Activated B cell treated with CpG ODN at 0.5 μM for 24 hours (primary cell): ENCODE measurements around the gene ESPL1. TPM values are rescaled to one million over a fixed set of nuclear protein-coding genes. Genes with fewer than 3 reads are reported as not detected.

Experiments
- ATAC-seq: fragments of 200-7000 bp; cut with Tn5 transposase; one replicate; pipeline ENCODE4 v1.10.0; 2021; ENCODE audit warnings: low read depth, mild to moderate bottlenecking, moderate library complexity
- CTCF ChIA-PET: fragments of 350-600 bp; sonication (Branson Sonifier 250); formaldehyde crosslinking; loops from one replicate; lab custom pipeline; 2021; ENCODE audit warnings: antibody characterized with exemption; lab: Charles Lee
- POLR2A ChIA-PET: fragments of 350-600 bp; sonication (Branson Sonifier 250); formaldehyde crosslinking; loops from one replicate; lab custom pipeline; 2021; ENCODE audit warnings: antibody characterized with exemption; lab: Charles Lee
- DNase-seq: peaks from one replicate; pipeline ENCODE4 v3.0.0; 2022
- H3K27ac Mint-ChIP-seq: one replicate; pipeline ENCODE4 v1.8.0; 2020; ENCODE audit warnings: mixed read lengths
- H3K27me3 Mint-ChIP-seq: one replicate; pipeline ENCODE4 v1.8.0; 2021; ENCODE audit warnings: mixed read lengths
- H3K36me3 Mint-ChIP-seq: one replicate; pipeline ENCODE4 v1.8.0; 2021; ENCODE audit warnings: low read depth, mixed read lengths
- H3K4me1 Mint-ChIP-seq: one replicate; pipeline ENCODE4 v1.8.0; 2021; ENCODE audit warnings: mixed read lengths
- H3K4me3 Mint-ChIP-seq: one replicate; pipeline ENCODE4 v1.8.0; 2020; ENCODE audit warnings: mild to moderate bottlenecking, mixed read lengths
- H3K9me3 Mint-ChIP-seq: one replicate; pipeline ENCODE4 v1.8.0; 2020; ENCODE audit warnings: mixed read lengths
- CTCF ChIP-seq: fragments of 200-600 bp; IDR thresholded peaks from one replicate; pipeline ENCODE4 v1.8.0; 2022; ENCODE audit warnings: antibody characterized with exemption, mild to moderate bottlenecking
- intact Hi-C: fragments of 100-400 bp; cut with micrococcal nuclease; formaldehyde crosslinking; loops from one replicate; pipeline ENCODE4 v1.15.1; 2024
- total RNA-seq: library from RNA; stranded (reverse); gene quantifications from 2 replicates; pipeline ENCODE4 v1.2.3, GENCODE V29; 2022

The ESPL1 gene
- total RNA-seq, 1 donor from 2014 or later, result 8.2 TPM

- Mint-ChIP-seq H3K27me3 (no peaks in the 10 kb centered on the region), H3K4me1 (no peaks in the 10 kb centered on the region), H3K27ac (no peak overlapping the region), H3K9me3 (no peaks in the 10 kb centered on the region), H3K4me3 (no peak overlapping the region), H3K36me3 (peaks cover 3% of the 10 kb centered on the region)
- ATAC-seq (no peak), DNase-seq (no peak)
- intact Hi-C loops, result no loop called here
- ChIA-PET POLR2A (interaction anchor here (0.5 to 1.4 kb wide), 4 partner anchors 15 to 38 kb away, joined by 3 to 8 read pairs (median 4); no protein-coding TSS in a partner anchor), CTCF (interaction anchor here (0.8 to 1.3 kb wide), 4 partner anchors 10 to 119 kb away, joined by 3 to 4 read pairs (median 4); partner anchors contain the start of gene AAAS)
- TF ChIP-seq CTCF, result no peak
Observed at GRCh38 chr12:53277981-53278380, 9.9 kb downstream of the ESPL1 start.

- intact Hi-C loops, result no loop called here
- Mint-ChIP-seq H3K9me3 (no peaks in the 10 kb centered on the region), H3K27me3 (no peaks in the 10 kb centered on the region), H3K36me3 (peaks cover 3% of the 10 kb centered on the region), H3K27ac (no peak overlapping the region), H3K4me3 (no peak overlapping the region), H3K4me1 (no peaks in the 10 kb centered on the region)
- ATAC-seq (no peak), DNase-seq (no peak)
- POLR2A ChIA-PET, result interaction anchor here (1.0 to 1.4 kb wide), 4 partner anchors 16 to 66 kb away, joined by 3 to 4 read pairs (median 4); partner anchors contain the start of gene PFDN5
- CTCF ChIA-PET, result interaction anchor here (0.8 to 1.6 kb wide), 7 partner anchors 11 to 120 kb away, joined by 3 to 4 read pairs (median 3); partner anchors contain the start of genes AAAS and ESPL1
- TF ChIP-seq CTCF, result no peak
Observed at GRCh38 chr12:53279283-53279869, 11.3 kb downstream of the ESPL1 start.

GRCh38 chr12:53279888-53280498 lies 11.9 kb downstream of the ESPL1 start:
- no peak overlapping the region for H3K27ac Mint-ChIP-seq

GRCh38 chr12:53286448-53286847 lies 18.3 kb downstream of the ESPL1 start:
- no peak for ATAC-seq
- no peak for DNase-seq
- no peak for TF ChIP-seq CTCF
- no peaks in the 10 kb centered on the region for H3K9me3 Mint-ChIP-seq
- peaks cover 4% of the 10 kb centered on the region for H3K4me1 Mint-ChIP-seq
- H3K4me3 Mint-ChIP-seq, result no peak overlapping the region
- H3K27me3 Mint-ChIP-seq, result no peaks in the 10 kb centered on the region
- POLR2A ChIA-PET, result interaction anchor here (0.6 to 2.4 kb wide), 5 partner anchors 13 to 136 kb away, joined by 3 to 10 read pairs (median 4); partner anchors contain the start of gene MYG1
- no peak overlapping the region for H3K27ac Mint-ChIP-seq
- intact Hi-C loops, result loop anchor here (2.0 kb wide), 1 partner anchor 66 kb away; no protein-coding TSS in a partner anchor
- CTCF ChIA-PET, result interaction anchor here (1.0 to 14.7 kb wide), 5 partner anchors 9 to 221 kb away, joined by 4 to 298 read pairs (median 27); partner anchors contain the start of genes ESPL1, ITGB7 and PFDN5
- H3K36me3 Mint-ChIP-seq, result peaks cover 3% of the 10 kb centered on the region

More at GRCh38 chr12:53279888-53280498, 11.9 kb downstream of the ESPL1 start:
- no peaks in the 10 kb centered on the region for H3K9me3 Mint-ChIP-seq
- intact Hi-C loops, result no loop called here
- H3K4me1 Mint-ChIP-seq, result no peaks in the 10 kb centered on the region
- peaks cover 3% of the 10 kb centered on the region for H3K36me3 Mint-ChIP-seq
- no peak for TF ChIP-seq CTCF
- H3K4me3 Mint-ChIP-seq, result no peak overlapping the region
- ChIA-PET POLR2A (interaction anchor here (1.0 to 1.2 kb wide), 2 partner anchors 59 to 66 kb away, joined by 3 read pairs; no protein-coding TSS in a partner anchor), CTCF (interaction anchor here (0.8 to 1.6 kb wide), 5 partner anchors 11 to 90 kb away, joined by 3 to 4 read pairs (median 3); partner anchors contain the start of gene ESPL1)
- H3K27me3 Mint-ChIP-seq, result no peaks in the 10 kb centered on the region
- ATAC-seq (no peak), DNase-seq (no peak)
